Measurements from ENCODE around the gene CDC42BPA.
A peak's percentile ranks its signal among the peaks of the same experiment; 100 is the strongest.

Gene CDC42BPA

GRCh38 chr1:226940029-226940805 lies 378.1 kb downstream of the CDC42BPA start, which contains the start of gene COQ8A:
Gene COQ8A (plus strand): TSS chr1:226940294. CDS start chr1:226961386, 21,092 bp downstream.
- peaks cover 23 to 25% of the 10 kb centered on the region in 2 experiments for H3K4me1 ChIP-seq (ENCODE audit: control insufficient read depth in 1 of 2, insufficient read depth in 1 of 2, low read depth in 1 of 2, low read length in 1 of 2)
- peak within 1 kb of the TSS; percentile 75 to 76 for H3K4me3 ChIP-seq (ENCODE audit: low read depth in 1 of 2, low read length in 1 of 2)
- peak within 1 kb of the TSS; percentile 98 for H3K27ac ChIP-seq
- no peaks in the 10 kb centered on the region for H3K27me3 ChIP-seq
- H3K36me3 ChIP-seq, result no peaks in the 10 kb centered on the region
- H3K9me3 ChIP-seq, result no peaks in the 10 kb centered on the region
- peak; percentile 19 for TF ChIP-seq CTCF (IDR thresholded peaks at IDR 0.05)
